Prostate gland (tissue), 2 donors: ENCODE measurements around the gene YBX2.
"Not testable (repeated sequence)": the region's sequence is repeated elsewhere in the genome, so short reads cannot be mapped to it uniquely, and the experiment has no call there.

Source experiments
- POLR2AphosphoS5 ChIP-seq: sonication (generic); formaldehyde crosslinking; IDR thresholded peaks from one replicate; pipeline ENCODE4 v1.6.1; 2017; ENCODE audit warnings: antibody characterized with exemption
- TF ChIP-seq, protein P1 (sequence below), 4 experiments: fragments of 200-600 bp in 2 of 4; fragments of 450-650 bp in 2 of 4; sonication (generic) in 2 of 4; IDR thresholded peaks; 1 replicate in 3 of 4; 2 replicates in 1 of 4; pipeline ENCODE4 v1.5.1; 2016 to 2019; ENCODE audit warnings: antibody characterized with exemption in 4 of 4, mild to moderate bottlenecking in 2 of 4, moderate library complexity in 2 of 4

DNA sequence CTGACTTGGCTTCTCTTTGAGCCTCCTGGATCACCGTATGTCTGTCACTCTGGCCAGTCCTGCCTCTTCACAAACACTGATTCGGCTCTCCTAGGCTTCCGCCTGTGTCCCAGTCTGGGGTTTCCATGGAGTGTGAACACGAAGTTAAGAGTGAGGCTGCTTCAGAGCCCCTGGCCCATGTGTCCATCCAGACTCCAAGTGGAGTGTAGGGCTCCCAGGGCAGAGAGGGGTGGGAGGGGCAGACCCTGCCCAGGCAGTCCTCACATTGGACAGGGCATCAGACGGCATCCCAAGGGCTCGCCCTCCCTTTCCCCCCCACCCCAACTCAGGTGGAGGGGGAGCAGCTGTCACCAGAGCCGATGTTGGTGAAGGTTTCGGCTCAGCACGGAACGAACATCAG is 50.6 kb downstream of the YBX2 start:
- not testable (repeated sequence) for TF ChIP-seq POLR2AphosphoS5
- TF ChIP-seq, protein P1, sequence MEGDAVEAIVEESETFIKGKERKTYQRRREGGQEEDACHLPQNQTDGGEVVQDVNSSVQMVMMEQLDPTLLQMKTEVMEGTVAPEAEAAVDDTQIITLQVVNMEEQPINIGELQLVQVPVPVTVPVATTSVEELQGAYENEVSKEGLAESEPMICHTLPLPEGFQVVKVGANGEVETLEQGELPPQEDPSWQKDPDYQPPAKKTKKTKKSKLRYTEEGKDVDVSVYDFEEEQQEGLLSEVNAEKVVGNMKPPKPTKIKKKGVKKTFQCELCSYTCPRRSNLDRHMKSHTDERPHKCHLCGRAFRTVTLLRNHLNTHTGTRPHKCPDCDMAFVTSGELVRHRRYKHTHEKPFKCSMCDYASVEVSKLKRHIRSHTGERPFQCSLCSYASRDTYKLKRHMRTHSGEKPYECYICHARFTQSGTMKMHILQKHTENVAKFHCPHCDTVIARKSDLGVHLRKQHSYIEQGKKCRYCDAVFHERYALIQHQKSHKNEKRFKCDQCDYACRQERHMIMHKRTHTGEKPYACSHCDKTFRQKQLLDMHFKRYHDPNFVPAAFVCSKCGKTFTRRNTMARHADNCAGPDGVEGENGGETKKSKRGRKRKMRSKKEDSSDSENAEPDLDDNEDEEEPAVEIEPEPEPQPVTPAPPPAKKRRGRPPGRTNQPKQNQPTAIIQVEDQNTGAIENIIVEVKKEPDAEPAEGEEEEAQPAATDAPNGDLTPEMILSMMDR (IDR thresholded peaks at IDR 0.05): not testable (repeated sequence)
